Articular chondrocyte of knee joint (primary cell): ENCODE results near the gene BEND6. TPM values are rescaled to one million over a fixed set of nuclear protein-coding genes. Genes with fewer than 3 reads are reported as not detected.

Experiments used
- small RNA-seq: library from RNA; depleted of rRNA; stranded (forward); fragments of <200 nt; gene quantifications from one replicate; pipeline ENCODE3, GENCODE V24; 2012
- total RNA-seq: library from RNA; depleted of rRNA; stranded (reverse); fragments of >200 nt; gene quantifications from 2 replicates; pipeline ENCODE4 v1.2.3, GENCODE V29; 2012

The BEND6 gene, protein sequence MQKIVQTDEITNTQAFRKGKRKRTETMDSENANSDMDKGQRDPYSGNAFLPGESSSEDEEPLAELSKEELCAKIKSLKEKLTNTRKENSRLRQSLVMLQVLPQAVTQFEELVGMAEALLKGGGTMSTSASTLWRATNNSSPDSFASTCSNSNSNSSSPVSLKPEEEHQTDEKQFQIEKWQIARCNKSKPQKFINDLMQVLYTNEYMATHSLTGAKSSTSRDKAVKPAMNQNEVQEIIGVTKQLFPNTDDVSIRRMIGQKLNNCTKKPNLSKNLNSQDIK
- 27.1 and 33.3 TPM in 2 replicates for total RNA-seq

DNA sequence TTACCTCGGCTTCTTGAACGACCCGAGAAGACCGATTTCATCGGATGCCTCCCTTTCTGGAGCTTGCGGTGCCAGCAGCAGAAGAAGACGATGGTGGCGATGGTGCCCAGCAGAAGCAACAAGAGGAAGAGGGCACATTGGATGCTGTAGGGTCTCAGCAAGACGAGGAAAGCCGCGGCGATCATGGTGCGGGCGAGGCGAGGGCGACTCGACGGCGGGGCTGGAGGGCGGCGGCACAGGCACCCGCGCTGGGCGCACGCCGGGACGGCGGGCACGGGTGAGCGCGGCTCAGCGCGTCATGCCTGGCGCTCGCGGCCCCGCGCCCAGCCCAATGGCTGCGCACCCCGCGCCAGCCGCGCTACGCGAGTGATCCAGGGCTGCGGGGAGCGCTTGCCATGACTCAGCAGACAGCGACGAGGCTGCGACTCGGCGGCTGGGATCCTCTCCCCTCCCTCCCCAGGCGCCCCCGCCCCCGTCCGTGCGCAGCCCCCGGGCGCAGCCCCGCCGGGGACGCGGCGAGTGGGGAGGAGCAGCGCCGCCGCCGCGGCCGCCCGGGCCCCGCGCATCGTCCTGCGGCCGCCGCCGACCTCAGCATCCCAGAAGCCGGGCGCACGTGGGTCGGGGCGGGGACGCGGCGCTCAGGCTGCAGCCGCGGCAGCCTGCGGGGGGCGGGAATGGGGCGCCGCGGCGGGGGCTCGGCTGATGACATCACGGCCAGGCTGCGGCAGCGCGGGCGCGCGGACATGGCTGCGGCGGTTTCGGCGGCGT lies at the start of gene BEND6:
Gene BEND6, plus strand, starts transcription at position 705 of the 768 bp plus-strand sequence. CDS start 26,704 bp downstream, outside the sequence.

DNA sequence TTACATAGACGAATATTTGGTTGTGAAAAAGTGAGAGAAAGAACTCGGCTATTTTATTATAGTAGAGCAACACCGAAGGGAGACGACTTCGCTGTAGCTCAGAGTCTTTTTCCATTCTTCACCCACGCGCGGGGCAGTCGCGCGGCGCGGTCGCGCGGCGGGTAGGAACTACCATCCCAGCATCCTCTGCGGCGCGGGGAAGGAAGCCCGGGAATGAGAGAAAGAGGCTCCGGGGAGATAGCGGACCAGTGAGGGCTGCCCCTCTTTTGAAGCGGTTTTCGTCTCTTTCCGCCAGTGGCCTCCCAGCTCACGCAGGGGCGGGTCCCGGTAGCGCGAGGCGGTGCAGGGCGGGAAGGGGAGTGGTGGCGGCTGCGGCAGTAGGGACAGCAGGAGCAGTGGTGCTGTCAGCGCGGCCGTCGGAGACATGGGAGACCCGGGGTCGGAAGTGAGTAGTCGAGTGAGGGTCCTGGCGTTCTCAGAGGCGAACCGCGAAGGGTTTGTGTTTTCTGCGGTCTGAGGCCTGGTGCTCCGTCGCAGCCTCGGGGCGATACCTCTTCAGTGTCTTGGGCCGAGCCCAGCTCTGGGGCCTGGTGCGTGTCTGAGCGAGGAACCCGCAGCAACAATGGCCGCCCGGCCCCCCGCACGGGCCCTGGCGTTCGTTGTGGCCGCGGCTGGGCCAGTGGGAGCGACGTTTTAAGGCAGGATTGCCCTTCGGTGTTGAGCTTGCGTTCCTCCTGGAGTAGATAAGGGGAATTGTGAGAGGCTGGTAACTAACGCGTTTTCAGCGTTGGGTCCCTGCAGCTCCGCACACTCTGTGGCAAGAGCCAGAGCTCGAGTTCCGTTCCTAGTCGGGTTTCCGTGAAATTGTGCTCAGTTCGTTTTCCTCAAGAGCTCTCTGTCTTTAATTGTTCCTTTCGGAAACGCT lies 91.7 kb downstream of the BEND6 start, which contains the start of gene KIAA1586:
Gene KIAA1586, plus strand, starts transcription at position 362 of the 925 bp plus-strand sequence. Its CDS starts 63 bp downstream, at position 425.

Small RNA genes lying within 50 kb of the gene (small RNA-seq; reads per million reads assigned to genes)
- gene FTH1P15 (not detected), gene RNU6-626P (not detected)

Other genes with a start within 250 kb of the BEND6 start
- 23.5 and 25.7 TPM in 2 replicates for gene KIAA1586, start 91.6 kb downstream of the BEND6 start, total RNA-seq
- 78.9 and 88.6 TPM in 2 replicates for gene ZNF451, start 135.1 kb downstream of the BEND6 start, total RNA-seq
- 72.7 and 77.6 TPM in 2 replicates for gene BAG2, start 217.2 kb downstream of the BEND6 start, total RNA-seq